A549 (cell line): ENCODE data around the gene LOC128125822.

Source experiments
- CBX8 ChIP-seq: fragments of 200-600 bp; sonication (generic); IDR thresholded peaks from 2 replicates; pipeline ENCODE4 v1.6.1; 2016
- CTCF ChIP-seq: fragments of >200 bp; sonication (Bioruptor Twin); formaldehyde crosslinking; IDR thresholded peaks from 3 replicates; pipeline ENCODE4 v1.5.1; 2016
- E2F6 ChIP-seq: IDR thresholded peaks from 2 replicates; pipeline ENCODE4 v1.6.1; 2012; ENCODE audit warnings: low read depth, borderline replicate concordance
- ELK1 ChIP-seq: fragments of 150-350 bp; IDR thresholded peaks from 2 replicates; pipeline ENCODE4 v1.6.1; 2014; ENCODE audit warnings: low read depth, mild to moderate bottlenecking, low read length
- EP300 ChIP-seq, 2 experiments: fragments of >200 bp; sonication (Bioruptor Twin); formaldehyde crosslinking; IDR thresholded peaks; 2 replicates in 1 of 2; 3 replicates in 1 of 2; pipeline ENCODE4 v1.6.1; 2016 to 2017
- MAX ChIP-seq: IDR thresholded peaks from 2 replicates; pipeline ENCODE4 v1.6.1; 2012
- MAZ ChIP-seq: fragments of 150-350 bp; IDR thresholded peaks from 2 replicates; pipeline ENCODE4 v1.6.1; 2014; ENCODE audit warnings: antibody characterized with exemption, low read depth, low read length, borderline replicate concordance
- RARB ChIP-seq: fragments of 250-450 bp; sonication (Bioruptor Pico); IDR thresholded peaks from 2 replicates; pipeline ENCODE4 v1.8.0; 2021; ENCODE audit warnings: mild to moderate bottlenecking, moderate library complexity
- RFX5 ChIP-seq: fragments of 450-650 bp; IDR thresholded peaks from 2 replicates; pipeline ENCODE4 v1.7.1; 2014; ENCODE audit warnings: antibody characterized with exemption, mild to moderate bottlenecking, moderate library complexity
- TP53 ChIP-seq: fragments of 250-450 bp; sonication (Bioruptor Pico); IDR thresholded peaks from 2 replicates; pipeline ENCODE4 v1.5.0; 2021; ENCODE audit warnings: mild to moderate bottlenecking, moderate library complexity
- USF2 ChIP-seq: fragments of 450-650 bp; IDR thresholded peaks from 2 replicates; pipeline ENCODE4 v1.6.1; 2014; ENCODE audit warnings: antibody characterized with exemption

- no peak for TF ChIP-seq USF2
- TF ChIP-seq MAZ: no peak
- no peak for TF ChIP-seq CTCF
- TF ChIP-seq TP53 (CRISPR knock-in tag): no peak
- no peak for TF ChIP-seq CBX8
- no peak for TF ChIP-seq E2F6
- no peak for TF ChIP-seq EP300 (IDR thresholded peaks at IDR 0.05)
- TF ChIP-seq RFX5: no peak
- peak; percentile 21; the same call in 1 of the 2 replicates for TF ChIP-seq MAX
- TF ChIP-seq RARB (CRISPR knock-in tag): no peak
- TF ChIP-seq ELK1: no peak
These were observed 1.0 kb downstream of the LOC128125822 start for GRCh38 chr6:63573076-63573898.
